ENCODE measurements around the gene CHRNG.

DNA sequence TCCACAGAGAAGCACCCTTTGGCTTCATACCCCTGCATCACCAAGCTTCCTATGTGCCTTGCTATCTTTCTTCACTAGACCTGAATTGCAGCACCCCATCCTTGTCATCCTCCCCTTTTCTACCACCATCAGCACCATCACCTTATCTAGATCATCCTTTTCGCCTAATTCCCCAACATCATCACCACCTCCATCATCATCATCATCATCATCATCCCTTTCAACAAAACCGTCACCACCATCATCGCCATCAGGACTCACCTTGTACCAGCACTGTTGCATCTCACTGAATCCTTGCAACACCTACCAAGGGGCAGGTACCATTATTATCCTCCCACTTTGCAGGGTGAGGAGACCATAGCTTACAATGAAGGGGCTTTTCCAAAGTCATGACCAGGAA, 41.0 kb upstream of the CHRNG start:
- TF ChIP-seq POLR2A (IDR thresholded peaks at IDR 0.05) (no peak), CTCF (IDR thresholded peaks at IDR 0.05 in 4 of 5, conservative IDR thresholded peaks at IDR 0.05 in 1 of 5) (no peak)

All from gastrocnemius medialis (tissue), 4 donors.